NCI-H345 (cell line): ENCODE data around the gene LILRB5.
A peak's percentile ranks its signal among the peaks of the same experiment; 100 is the strongest.
"Not testable (repeated sequence)": the region's sequence is repeated elsewhere in the genome, so short reads cannot be mapped to it uniquely, and the experiment has no call there.

ENCODE experiments used
- DNase-seq: peaks from one replicate; lab custom pipeline; 2025; lab: John Stamatoyannopoulos, UW

Gene LILRB5

GRCh38 chr19:54211235-54211634 lies 45.8 kb downstream of the LILRB5 start:
- no peak for DNase-seq

GRCh38 chr19:54209811-54210494 lies 47.1 kb downstream of the LILRB5 start:
- DNase-seq = peak; percentile 76

GRCh38 chr19:54209058-54209810 lies 47.8 kb downstream of the LILRB5 start:
- no peak for DNase-seq

GRCh38 chr19:54208784-54209057 lies 48.4 kb downstream of the LILRB5 start:
- DNase-seq = no peak

- DNase-seq = no peak
Measured at GRCh38 chr19:54207983-54208783, 48.9 kb downstream of the LILRB5 start.

- no peak for DNase-seq
Measured at GRCh38 chr19:54207676-54207982, 49.4 kb downstream of the LILRB5 start.

GRCh38 chr19:54207193-54207592 lies 49.9 kb downstream of the LILRB5 start:
- not testable (repeated sequence) for DNase-seq

GRCh38 chr19:54206831-54207177 lies 50.3 kb downstream of the LILRB5 start:
- DNase-seq = no peak

GRCh38 chr19:54206030-54206830 lies 50.8 kb downstream of the LILRB5 start:
- no peak for DNase-seq

GRCh38 chr19:54204767-54205468 lies 52.2 kb downstream of the LILRB5 start:
- DNase-seq = no peak

GRCh38 chr19:54203151-54203611 lies 53.9 kb downstream of the LILRB5 start:
- DNase-seq = no peak

GRCh38 chr19:54201980-54202379 lies 55.1 kb downstream of the LILRB5 start:
- DNase-seq = no peak

- no peak for DNase-seq
Measured at GRCh38 chr19:54201172-54201701, 55.8 kb downstream of the LILRB5 start.
